Skin of body (tissue), 2 donors: ENCODE data around the gene AP3M1. TPM values are rescaled to one million over a fixed set of nuclear protein-coding genes. Genes with fewer than 3 reads are reported as not detected.

ENCODE experiments used
- DNase-seq: peaks from one replicate; lab custom pipeline; 2025; lab: John Stamatoyannopoulos, UW
- total RNA-seq: library from RNA; depleted of rRNA; stranded (reverse); fragments of >200 nt; gene quantifications from one replicate; pipeline ENCODE4 v1.2.3, GENCODE V29; 2014

Gene AP3M1
- total RNA-seq, 1 donor from 2014 or later = 25.6 TPM

DNA sequence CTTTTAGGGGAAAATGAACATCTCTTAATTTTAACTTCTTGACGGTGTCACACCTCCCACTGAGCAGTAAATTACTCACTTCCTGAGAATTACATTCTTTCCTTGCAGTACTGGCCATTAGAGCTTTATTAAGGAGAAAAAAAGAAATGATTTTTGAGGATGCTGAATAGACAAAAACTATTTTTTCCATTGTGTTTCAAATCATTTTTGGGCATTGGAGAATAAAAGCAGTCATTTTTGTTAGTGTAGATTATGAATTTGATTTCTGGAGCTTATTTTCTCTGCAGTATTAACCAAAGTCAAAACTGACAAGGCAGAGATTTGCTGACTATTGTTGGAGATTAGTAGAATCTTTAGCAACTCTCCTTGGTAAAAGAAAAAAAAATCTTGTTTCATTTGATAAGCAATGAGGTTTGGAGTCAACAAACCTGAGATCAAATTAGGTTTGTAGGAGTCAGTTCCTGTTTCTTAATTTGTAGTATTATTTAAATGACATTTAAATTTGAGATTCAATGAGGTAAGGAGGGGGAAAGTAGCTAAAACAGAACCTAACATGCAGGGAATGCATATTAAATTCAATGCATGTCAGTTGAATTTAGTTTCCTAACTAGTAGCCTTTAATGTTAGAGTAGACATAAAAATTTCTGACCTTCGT, 70.6 kb downstream of the AP3M1 start:
- DNase-seq = no peak

DNA sequence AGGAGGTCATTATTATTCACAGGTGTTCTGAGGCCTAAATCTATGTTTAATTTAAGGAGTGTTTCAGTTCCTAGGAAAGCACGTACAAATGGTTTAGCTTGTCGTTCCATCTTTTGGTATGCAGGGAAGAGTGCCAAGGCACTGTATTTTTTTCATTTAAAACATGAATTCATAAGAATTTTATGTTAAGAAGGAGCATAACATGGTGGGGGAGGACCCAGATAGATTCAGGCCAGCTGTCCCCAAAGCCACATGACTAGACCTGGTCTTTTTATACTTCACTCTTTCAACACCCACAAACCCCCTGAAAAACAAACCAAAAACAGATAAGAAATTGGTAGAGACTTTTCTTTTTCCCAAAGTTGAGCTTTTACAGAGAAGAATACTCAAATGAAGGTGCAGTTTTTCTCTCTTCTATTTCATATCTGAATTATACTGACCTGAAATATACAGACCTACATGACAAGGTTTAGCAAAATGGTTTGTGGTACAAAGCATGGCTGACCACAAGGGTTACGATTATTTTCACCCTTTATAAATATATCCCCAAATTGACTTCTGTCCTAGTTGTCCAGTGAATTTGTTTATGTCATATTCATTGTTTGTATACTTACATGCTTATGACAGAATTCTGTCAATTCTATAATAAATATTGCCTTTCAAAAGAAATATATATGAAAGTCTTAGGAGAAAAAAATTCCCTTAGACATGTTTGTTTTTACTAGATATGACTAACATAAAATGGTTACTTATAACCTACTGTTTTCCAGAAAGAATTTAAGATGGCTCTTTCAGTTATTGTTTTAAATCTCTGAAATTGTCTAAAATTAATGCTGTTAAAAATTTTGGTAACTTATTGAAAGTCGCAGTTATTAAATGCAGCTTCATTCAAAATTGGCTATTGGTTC, 71.3 kb downstream of the AP3M1 start:
- no peak for DNase-seq

DNA sequence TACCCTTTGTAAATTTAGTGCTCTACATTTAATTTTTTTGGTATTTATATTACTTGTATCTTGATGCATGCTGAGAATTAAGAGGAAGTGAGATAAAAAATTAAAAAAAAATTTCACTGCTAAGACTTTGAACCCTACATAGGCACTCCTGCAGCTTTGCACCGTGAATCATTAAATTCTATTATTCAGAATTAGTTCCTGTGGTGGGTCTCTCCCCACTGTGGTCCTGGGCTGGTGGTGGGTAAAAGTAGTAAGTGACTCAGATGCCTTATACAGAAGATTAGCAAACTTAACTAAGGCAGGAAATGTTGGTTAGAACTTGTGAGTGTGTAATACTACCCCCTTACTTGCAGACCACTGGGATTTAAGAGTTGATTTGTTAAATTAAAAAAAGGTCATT, 72.6 kb downstream of the AP3M1 start:
- DNase-seq = no peak

GRCh38 chr10:74077416-74077815, 73.2 kb downstream of the AP3M1 start:
- DNase-seq = no peak

DNA sequence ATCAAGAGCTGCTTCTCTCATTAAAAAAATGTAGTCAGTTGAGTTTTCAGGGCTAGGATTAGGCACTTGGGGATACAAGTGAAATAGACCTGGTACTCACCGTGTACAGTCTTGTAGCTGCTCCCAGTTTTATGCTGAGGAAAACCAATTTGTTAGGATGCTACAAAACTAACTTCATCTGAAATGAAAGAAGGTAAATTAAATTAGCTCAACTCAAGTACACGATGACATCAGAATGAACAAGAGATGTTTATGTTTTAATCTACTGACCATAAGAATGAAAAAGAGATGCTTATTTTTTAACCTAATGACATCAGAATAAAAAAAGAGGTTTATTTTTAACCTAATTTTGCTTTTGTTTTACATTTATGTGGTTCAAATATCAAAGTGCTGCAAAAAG, 73.7 kb downstream of the AP3M1 start:
- no peak for DNase-seq

- no peak for DNase-seq
These were observed 74.7 kb downstream of the AP3M1 start for GRCh38 chr10:74075906-74076305.

DNA sequence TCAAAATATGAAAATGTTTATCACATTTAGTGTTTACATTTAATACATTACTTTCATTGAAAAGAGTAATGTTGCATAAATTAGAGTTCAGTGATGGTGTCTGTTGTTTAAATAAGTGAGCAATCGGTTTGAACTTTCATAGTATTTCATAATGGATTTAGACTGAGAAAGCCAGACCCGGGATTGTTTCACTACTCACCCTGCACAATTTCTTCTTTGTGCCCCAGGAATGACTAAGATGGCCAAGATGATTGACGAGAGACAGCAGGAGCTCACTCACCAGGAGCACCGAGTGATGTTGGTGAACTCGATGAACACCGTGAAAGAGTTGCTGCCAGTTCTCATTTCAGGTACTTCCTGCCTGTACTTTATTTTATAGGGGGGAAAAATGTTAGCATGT, 78.1 kb downstream of the AP3M1 start:
- no peak for DNase-seq

GRCh38 chr10:74071157-74071556, 79.5 kb downstream of the AP3M1 start:
- no peak for DNase-seq

Other genes starting within 250 kb of the AP3M1 start
- gene PLAU, start 239.7 kb downstream of the AP3M1 start, total RNA-seq = 29.1 TPM
- gene VCL, start 152.7 kb downstream of the AP3M1 start, total RNA-seq = 130 TPM
- gene ADK, start 393 bp upstream of the AP3M1 start, total RNA-seq = 42.5 TPM